ENCODE data around the gene GABPB1. TPM values are rescaled to one million over a fixed set of nuclear protein-coding genes. Genes with fewer than 3 reads are reported as not detected.

GABPB1 gene
- total RNA-seq, 1 experiment from 2014 or later = 45.0 TPM

- H3K56ac ChIP-seq (ENCODE audit: insufficient read length, low read depth, low read length) = no peak overlapping the region
- no peak overlapping the region for H2AK5ac ChIP-seq (ENCODE audit: insufficient read length, low read length)
- no peak for DNase-seq
- no peak overlapping the region for H3K4me2 ChIP-seq (ENCODE audit: insufficient read depth, insufficient read length, low read length)
- H3K18ac ChIP-seq (ENCODE audit: insufficient read length, low read depth, low read length) = no peak overlapping the region
- no peak overlapping the region for H3K4ac ChIP-seq (ENCODE audit: low read depth, low read length)
- Mint-ChIP-seq H3K27me3 (ENCODE audit: low read depth) (no peaks in the 10 kb centered on the region), H3K27ac (no peak overlapping the region), H3K36me3 (ENCODE audit: insufficient read depth in 1 of 3, low read depth in 3 of 3) (peaks cover 15 to 56% (median 50%) of the 10 kb centered on the region in 3 experiments), H3K9me3 (peaks cover 0 to 8% of the 10 kb centered on the region in 2 experiments; a peak in 3 of 5 replicates), H3K4me1 (no peaks in the 10 kb centered on the region), H3K4me3 (no peak overlapping the region)
- no peak overlapping the region for H4K91ac ChIP-seq (ENCODE audit: insufficient read length, low read depth, low read length)
- no peak overlapping the region for H2BK12ac ChIP-seq (ENCODE audit: insufficient read length, low read depth, low read length)
- no peak overlapping the region for H2BK5ac ChIP-seq (ENCODE audit: insufficient read length, low read length)
- H3T11ph ChIP-seq (ENCODE audit: low read length) = no peak overlapping the region
- no peak overlapping the region for H2BK20ac ChIP-seq (ENCODE audit: low read depth, low read length, poor library complexity, severe bottlenecking)
- H2BK120ac ChIP-seq (ENCODE audit: low read depth, low read length, poor library complexity, severe bottlenecking) = no peak overlapping the region
- peaks cover 2% of the 10 kb centered on the region for H3K79me1 ChIP-seq (ENCODE audit: insufficient read depth, low read depth, low read length, poor library complexity, severe bottlenecking)
- no peak overlapping the region for H3K27ac ChIP-seq (ENCODE audit: insufficient read length, low read depth, low read length)
- TF ChIP-seq CTCF (conservative IDR thresholded peaks at IDR 0.05) = no peak
- WGBS (ENCODE audit: extremely low coverage, insufficient read length, low lambda C conversion rate) = no CpG with 5 or more reads among the region's 1 CpG
- no peak overlapping the region for H3K9ac ChIP-seq (ENCODE audit: extremely low read depth, insufficient read length, low read length)
- H3K9me3 ChIP-seq (ENCODE audit: control insufficient read depth, low read depth, low read length) = no peaks in the 10 kb centered on the region
- no peak overlapping the region for H2BK15ac ChIP-seq (ENCODE audit: low read depth, low read length)
- H2AFZ ChIP-seq (ENCODE audit: low read length) = no peak overlapping the region
- no peaks in the 10 kb centered on the region for H3K79me2 ChIP-seq (ENCODE audit: insufficient read depth, low read length)
- no peaks in the 10 kb centered on the region for H4K20me1 ChIP-seq (ENCODE audit: control insufficient read depth, insufficient read depth, insufficient read length)
- H4K5ac ChIP-seq (ENCODE audit: insufficient read length, low read depth, low read length) = no peak overlapping the region
- H3K23me2 ChIP-seq (ENCODE audit: insufficient read length, low read depth, low read length, poor library complexity, severe bottlenecking) = no peaks in the 10 kb centered on the region
- H3K23ac ChIP-seq (ENCODE audit: insufficient read length, low read depth, low read length) = no peak overlapping the region
- H3K14ac ChIP-seq (ENCODE audit: insufficient read depth, low read length) = no peak overlapping the region
- no peaks in the 10 kb centered on the region for H3K4me1 ChIP-seq (ENCODE audit: insufficient read depth, low read length)
- H4K8ac ChIP-seq (replicated peaks; ENCODE audit: insufficient read length, low read depth, low read length) = no peak overlapping the region
- no peaks in the 10 kb centered on the region for H3K27me3 ChIP-seq (ENCODE audit: insufficient read depth, low read length)
Observed at GRCh38 chr15:50302581-50302980, 52.4 kb downstream of the GABPB1 start.
